HG03558 (cell line): ENCODE results near the gene FNIP2.
"Not testable (repeated sequence)": the region's sequence is repeated elsewhere in the genome, so short reads cannot be mapped to it uniquely, and the experiment has no call there.

Experiments used
- ATAC-seq: cut with Tn5 transposase; IDR thresholded peaks from one replicate; pipeline ENCODE4 v1.9.1; 2021; ENCODE audit warnings: moderate number of reproducible peaks; ENCODE audit not compliant: unreplicated experiment; ENCODE audit errors: extremely low read depth

The FNIP2 gene

GRCh38 chr4:158861281-158861680, 92.5 kb downstream of the FNIP2 start:
- no peak for ATAC-seq

- ATAC-seq: no peak
These were observed 92.9 kb downstream of the FNIP2 start for GRCh38 chr4:158861766-158862165.

GRCh38 chr4:158863296-158863695, 94.5 kb downstream of the FNIP2 start:
- ATAC-seq: no peak

- ATAC-seq: no peak
These were observed 96.8 kb downstream of the FNIP2 start for GRCh38 chr4:158865520-158866177.

- no peak for ATAC-seq
These were observed 100.2 kb downstream of the FNIP2 start for GRCh38 chr4:158869001-158869400.

- ATAC-seq: no peak
These were observed 100.9 kb downstream of the FNIP2 start for GRCh38 chr4:158869761-158870160.

GRCh38 chr4:158870282-158870625, 101.4 kb downstream of the FNIP2 start:
- no peak for ATAC-seq

- no peak for ATAC-seq
These were observed 102.0 kb downstream of the FNIP2 start for GRCh38 chr4:158870626-158871334.

- no peak for ATAC-seq
These were observed 102.5 kb downstream of the FNIP2 start for GRCh38 chr4:158871335-158871724.

- ATAC-seq: no peak
These were observed 105.1 kb downstream of the FNIP2 start for GRCh38 chr4:158873795-158874401.

- ATAC-seq: no peak
These were observed 106.2 kb downstream of the FNIP2 start for GRCh38 chr4:158875026-158875425.

GRCh38 chr4:158875455-158875854, 106.6 kb downstream of the FNIP2 start:
- ATAC-seq: no peak

- ATAC-seq: no peak
These were observed 108.2 kb downstream of the FNIP2 start for GRCh38 chr4:158877069-158877468.

- ATAC-seq: not testable (repeated sequence)
These were observed 113.3 kb downstream of the FNIP2 start for GRCh38 chr4:158882142-158882541.

GRCh38 chr4:158884280-158884679, 115.5 kb downstream of the FNIP2 start:
- ATAC-seq: no peak

- no peak for ATAC-seq
These were observed 116.7 kb downstream of the FNIP2 start for GRCh38 chr4:158885564-158885963.

- ATAC-seq: no peak
These were observed 121.5 kb downstream of the FNIP2 start for GRCh38 chr4:158890294-158890693.

GRCh38 chr4:158891256-158891655, 122.4 kb downstream of the FNIP2 start:
- ATAC-seq: no peak

GRCh38 chr4:158894826-158895225, 126.0 kb downstream of the FNIP2 start:
- no peak for ATAC-seq

GRCh38 chr4:158895797-158896576, 127.2 kb downstream of the FNIP2 start:
- ATAC-seq: no peak
